GM18868 (cell line): ENCODE measurements around the gene FLYWCH1.
"Not testable (repeated sequence)": the region's sequence is repeated elsewhere in the genome, so short reads cannot be mapped to it uniquely, and the experiment has no call there.

Experiments
- ATAC-seq: cut with Tn5 transposase; IDR thresholded peaks from one replicate; pipeline ENCODE4 v1.9.1; 2021; ENCODE audit warnings: mild to moderate bottlenecking, moderate library complexity; ENCODE audit not compliant: unreplicated experiment

FLYWCH1 gene

GRCh38 chr16:2899564-2900072 is 12.1 kb upstream of the FLYWCH1 start:
- ATAC-seq = no peak

- ATAC-seq = no peak
These were observed 11.1 kb upstream of the FLYWCH1 start for GRCh38 chr16:2900526-2901075.

GRCh38 chr16:2902337-2903130 is 9.2 kb upstream of the FLYWCH1 start:
- ATAC-seq = no peak

GRCh38 chr16:2904100-2904921 is 7.4 kb upstream of the FLYWCH1 start:
- ATAC-seq = peak; percentile 50

- no peak for ATAC-seq
These were observed 6.8 kb upstream of the FLYWCH1 start for GRCh38 chr16:2904922-2905240.

GRCh38 chr16:2905241-2905987 is 6.3 kb upstream of the FLYWCH1 start:
- peak; percentile 76 for ATAC-seq

- no peak for ATAC-seq
These were observed 5.7 kb upstream of the FLYWCH1 start for GRCh38 chr16:2905988-2906387.

GRCh38 chr16:2907084-2907753 is 4.5 kb upstream of the FLYWCH1 start:
- ATAC-seq = not testable (repeated sequence)

GRCh38 chr16:2910441-2910969 is 1.2 kb upstream of the FLYWCH1 start:
- no peak for ATAC-seq

GRCh38 chr16:2912330-2913199 is 834 bp downstream of the FLYWCH1 start:
- peak; percentile 7 for ATAC-seq

GRCh38 chr16:2913603-2914002 is 1.9 kb downstream of the FLYWCH1 start:
- no peak for ATAC-seq

- ATAC-seq = no peak
These were observed 2.5 kb downstream of the FLYWCH1 start for GRCh38 chr16:2914233-2914632.

- no peak for ATAC-seq
These were observed 3.6 kb downstream of the FLYWCH1 start for GRCh38 chr16:2915196-2915929.

- ATAC-seq = no peak
These were observed 8.0 kb downstream of the FLYWCH1 start for GRCh38 chr16:2919511-2920255.

GRCh38 chr16:2923481-2923880 is 11.8 kb downstream of the FLYWCH1 start:
- no peak for ATAC-seq

GRCh38 chr16:2924901-2925755 is 13.4 kb downstream of the FLYWCH1 start:
- no peak for ATAC-seq
